ENCODE data around the gene FAM117A. TPM values are rescaled to one million over a fixed set of nuclear protein-coding genes. Genes with fewer than 3 reads are reported as not detected.
"Not testable (repeated sequence)": the region's sequence is repeated elsewhere in the genome, so short reads cannot be mapped to it uniquely, and the experiment has no call there.

The FAM117A gene
- total RNA-seq, 2 experiments from 2014 or later = 17.7 TPM

DNA sequence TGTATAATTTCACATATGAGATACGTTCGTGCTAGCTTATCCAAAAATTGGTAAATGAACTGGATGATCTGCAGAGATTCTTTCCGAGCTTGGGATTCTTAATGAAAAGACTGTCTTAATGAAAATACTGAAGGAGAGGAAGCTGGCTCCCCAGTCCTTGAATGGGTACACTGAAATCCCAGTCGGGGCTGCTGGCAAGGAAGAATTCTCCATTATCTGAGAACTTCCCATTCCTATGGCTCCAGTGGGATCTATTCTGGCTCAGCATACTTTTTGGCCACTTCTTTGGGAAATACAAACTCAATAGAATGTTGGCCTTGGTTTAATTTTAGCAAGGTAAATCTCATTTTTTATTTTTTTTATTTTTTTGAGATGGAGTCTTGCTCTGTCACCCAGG, 32.5 kb downstream of the FAM117A start:
- H3K27me3 Mint-ChIP-seq (ENCODE audit: low read depth) = no peaks in the 10 kb centered on the region
- intact Hi-C loops (cut with micrococcal nuclease) = no loop called here
- no peak overlapping the region for H3K4me3 Mint-ChIP-seq
- H3K9me3 Mint-ChIP-seq = no peaks in the 10 kb centered on the region
- CTCF ChIA-PET = interaction anchor here (1.9 kb wide), 1 partner anchor 16 kb away, joined by 6 read pairs; no protein-coding TSS in a partner anchor
- peaks cover 48% of the 10 kb centered on the region for H3K4me1 Mint-ChIP-seq (ENCODE audit: low read depth)
- H3K36me3 Mint-ChIP-seq (ENCODE audit: low read depth) = peaks cover 14% of the 10 kb centered on the region
- H3K27ac Mint-ChIP-seq = no peak overlapping the region
- DNase-seq = no peak

DNA sequence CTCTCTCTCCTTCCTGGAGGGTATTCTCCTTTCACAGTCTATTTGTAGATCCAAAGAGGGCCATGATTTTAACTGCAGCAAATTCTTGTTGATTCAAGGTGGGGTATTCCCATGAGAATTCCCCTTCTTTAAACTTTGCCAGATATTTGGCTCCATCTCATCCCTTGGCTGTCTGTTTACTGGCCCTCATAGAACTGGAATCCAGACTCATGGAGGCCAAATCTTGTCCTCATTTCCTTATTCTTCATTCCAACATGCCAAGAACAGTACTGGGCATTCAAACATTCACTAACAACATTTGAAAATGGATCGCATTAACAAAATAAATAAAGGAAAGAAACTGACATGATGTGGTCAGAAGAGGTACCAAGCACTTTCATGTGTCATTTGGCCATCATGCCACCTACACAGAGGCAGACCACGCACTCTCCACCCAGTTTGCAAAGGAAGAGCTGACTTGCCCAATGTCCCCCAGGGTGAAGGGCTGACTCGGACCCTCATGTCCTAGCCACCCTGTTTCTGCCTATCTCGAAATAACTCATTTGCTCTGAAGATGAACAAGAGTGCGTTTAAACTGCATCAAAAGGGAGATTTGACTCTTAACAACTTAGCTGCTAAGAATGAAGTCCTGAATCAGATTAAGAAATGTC, 33.0 kb downstream of the FAM117A start:
- intact Hi-C loops (cut with micrococcal nuclease) = no loop called here
- peaks cover 46% of the 10 kb centered on the region for H3K4me1 Mint-ChIP-seq (ENCODE audit: low read depth)
- H3K9me3 Mint-ChIP-seq = no peaks in the 10 kb centered on the region
- H3K27me3 Mint-ChIP-seq (ENCODE audit: low read depth) = no peaks in the 10 kb centered on the region
- CTCF ChIA-PET = interaction anchor here (0.6 to 1.9 kb wide), 2 partner anchors 9 to 15 kb away, joined by 3 to 6 read pairs; no protein-coding TSS in a partner anchor
- peaks cover 14% of the 10 kb centered on the region for H3K36me3 Mint-ChIP-seq (ENCODE audit: low read depth)
- no peak overlapping the region for H3K4me3 Mint-ChIP-seq
- no peak for DNase-seq
- peak overlapping the region; percentile 51 for H3K27ac Mint-ChIP-seq

DNA sequence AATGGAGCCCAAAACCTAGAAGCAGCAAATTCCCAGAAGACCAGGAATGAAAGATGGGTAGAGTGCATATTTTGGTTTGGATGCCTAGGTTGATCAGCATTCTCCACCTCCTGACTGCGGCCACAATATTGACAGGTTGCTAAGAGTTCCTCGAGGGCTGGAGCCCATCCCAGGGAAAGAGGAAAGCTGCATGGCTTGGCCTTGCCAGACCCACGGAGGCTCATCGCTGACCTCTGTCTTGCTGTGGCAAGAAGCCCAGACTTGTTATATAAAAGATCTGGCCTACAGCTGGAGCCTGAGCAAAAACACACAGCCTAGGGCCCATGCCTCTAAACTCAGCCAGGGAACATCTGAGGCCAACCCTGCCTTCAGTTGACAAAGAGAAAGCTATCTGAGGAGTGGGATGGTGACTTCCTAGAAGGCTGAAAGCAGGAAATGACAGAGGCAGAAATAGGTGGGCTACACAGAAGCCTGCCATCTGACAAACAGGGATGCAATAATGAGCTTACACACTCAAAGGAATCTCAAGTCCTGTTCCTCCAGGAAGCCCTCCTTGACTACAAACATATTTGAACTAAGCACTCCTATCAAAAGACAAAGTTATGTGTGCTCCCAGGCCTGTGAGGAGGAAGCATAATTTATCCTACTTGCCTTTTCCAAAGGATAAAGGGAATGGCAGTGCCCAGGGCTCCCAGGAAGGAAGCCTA, 33.7 kb downstream of the FAM117A start:
- intact Hi-C loops (cut with micrococcal nuclease) = no loop called here
- CTCF ChIA-PET = interaction anchor here (0.6 to 1.1 kb wide), 4 partner anchors 8 to 173 kb away, joined by 3 to 5 read pairs (median 3); no protein-coding TSS in a partner anchor
- Mint-ChIP-seq H3K27ac (no peak overlapping the region), H3K36me3 (ENCODE audit: low read depth) (peaks cover 19% of the 10 kb centered on the region), H3K4me1 (ENCODE audit: low read depth) (peaks cover 51% of the 10 kb centered on the region), H3K27me3 (ENCODE audit: low read depth) (no peaks in the 10 kb centered on the region), H3K4me3 (no peak overlapping the region), H3K9me3 (peaks cover 3% of the 10 kb centered on the region)
- no peak for DNase-seq

- H3K4me1 Mint-ChIP-seq (ENCODE audit: low read depth) = peaks cover 54% of the 10 kb centered on the region
- peaks cover 17% of the 10 kb centered on the region for H3K36me3 Mint-ChIP-seq (ENCODE audit: low read depth)
- intact Hi-C loops (cut with micrococcal nuclease) = no loop called here
- CTCF ChIA-PET = interaction anchor here (1.0 to 1.3 kb wide), 3 partner anchors 159 to 172 kb away, joined by 3 read pairs; no protein-coding TSS in a partner anchor
- peak overlapping the region; percentile 27 for H3K27ac Mint-ChIP-seq
- DNase-seq = no peak
- H3K9me3 Mint-ChIP-seq = peaks cover 3% of the 10 kb centered on the region
- no peak overlapping the region for H3K4me3 Mint-ChIP-seq
- no peaks in the 10 kb centered on the region for H3K27me3 Mint-ChIP-seq (ENCODE audit: low read depth)
These were observed 34.9 kb downstream of the FAM117A start for GRCh38 chr17:49729069-49729468.

GRCh38 chr17:49728425-49728824, 35.5 kb downstream of the FAM117A start:
- no peaks in the 10 kb centered on the region for H3K27me3 Mint-ChIP-seq (ENCODE audit: low read depth)
- CTCF ChIA-PET = interaction anchor here (1.3 kb wide), 1 partner anchor 158 kb away, joined by 3 read pairs; no protein-coding TSS in a partner anchor
- H3K9me3 Mint-ChIP-seq = peaks cover 3% of the 10 kb centered on the region
- intact Hi-C loops (cut with micrococcal nuclease) = no loop called here
- peaks cover 17% of the 10 kb centered on the region for H3K36me3 Mint-ChIP-seq (ENCODE audit: low read depth)
- DNase-seq = no peak
- peak overlapping the region; percentile 27 for H3K27ac Mint-ChIP-seq
- no peak overlapping the region for H3K4me3 Mint-ChIP-seq
- H3K4me1 Mint-ChIP-seq (ENCODE audit: low read depth) = peaks cover 57% of the 10 kb centered on the region

- no peak overlapping the region for H3K4me3 Mint-ChIP-seq
- H3K27ac Mint-ChIP-seq = no peak overlapping the region
- CTCF ChIA-PET = interaction anchor here (0.6 to 1.9 kb wide), 4 partner anchors 12 to 239 kb away, joined by 3 to 4 read pairs (median 3); no protein-coding TSS in a partner anchor
- peaks cover 3% of the 10 kb centered on the region for H3K9me3 Mint-ChIP-seq
- no peaks in the 10 kb centered on the region for H3K27me3 Mint-ChIP-seq (ENCODE audit: low read depth)
- no peak for DNase-seq
- H3K4me1 Mint-ChIP-seq (ENCODE audit: low read depth) = peaks cover 53% of the 10 kb centered on the region
- H3K36me3 Mint-ChIP-seq (ENCODE audit: low read depth) = peaks cover 17% of the 10 kb centered on the region
- intact Hi-C loops (cut with micrococcal nuclease) = no loop called here
These were observed 36.6 kb downstream of the FAM117A start for GRCh38 chr17:49727380-49727779.

DNA sequence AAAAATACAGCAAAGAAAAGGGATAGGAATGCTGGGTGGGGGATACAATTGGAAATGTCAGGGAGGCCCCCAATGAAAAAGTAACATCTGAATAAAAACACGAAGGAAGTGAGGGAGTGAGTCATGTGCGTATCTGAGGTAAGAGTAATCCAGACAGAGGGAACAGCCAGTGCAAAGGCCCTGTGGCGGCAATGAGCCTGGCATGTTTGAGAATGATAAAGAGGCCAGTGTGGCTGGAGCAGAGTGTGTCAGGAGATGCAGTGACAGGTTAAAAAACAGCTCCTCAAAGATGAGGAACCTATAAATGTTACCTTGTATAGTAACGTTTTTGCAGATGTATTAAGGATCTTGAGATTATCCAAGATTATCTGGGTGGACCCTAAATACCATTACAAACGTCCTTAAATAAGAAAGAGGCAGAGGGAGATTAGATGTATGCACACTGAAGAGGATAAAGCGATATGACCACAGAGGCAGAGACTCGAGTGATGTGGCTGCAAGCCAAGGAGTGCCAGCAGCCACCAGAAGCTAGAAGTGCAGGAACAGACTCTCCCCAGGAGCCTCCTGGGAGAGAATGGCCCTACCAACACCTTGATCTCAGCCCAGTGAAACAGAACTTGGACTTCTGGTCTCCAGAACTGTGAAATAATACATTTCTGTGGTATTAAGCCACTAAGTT, 38.3 kb downstream of the FAM117A start:
- intact Hi-C loops (cut with micrococcal nuclease) = no loop called here
- CTCF ChIA-PET = no interaction called here
- H3K27ac Mint-ChIP-seq = no peak overlapping the region

DNA sequence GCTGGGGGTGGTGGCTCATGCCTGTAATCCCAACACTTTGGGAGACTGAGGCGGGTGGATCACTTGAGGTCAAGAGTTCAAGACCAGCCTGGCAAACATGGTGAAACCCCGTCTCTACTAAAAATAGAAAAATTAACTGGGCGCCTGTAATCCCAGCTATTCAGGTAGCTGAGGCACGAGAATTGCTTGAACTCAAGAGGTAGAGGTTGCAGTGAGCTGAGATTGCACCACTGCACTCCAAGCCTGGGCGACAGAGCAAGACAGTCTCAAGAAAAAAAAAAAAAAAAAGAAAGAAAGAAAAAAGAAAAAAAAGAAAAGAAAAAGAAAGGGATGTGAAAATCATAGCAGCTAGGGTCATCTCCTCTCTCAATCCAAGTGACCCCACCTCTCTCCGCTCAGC, 39.4 kb downstream of the FAM117A start:
- H3K9me3 Mint-ChIP-seq; DNase-seq; H3K27me3 Mint-ChIP-seq (ENCODE audit: low read depth); CTCF ChIA-PET; intact Hi-C loops (cut with micrococcal nuclease); H3K4me3 Mint-ChIP-seq; H3K27ac Mint-ChIP-seq: not testable (repeated sequence)
- H3K36me3 Mint-ChIP-seq (ENCODE audit: low read depth) = peaks cover 12% of the 10 kb centered on the region
- peaks cover 35% of the 10 kb centered on the region for H3K4me1 Mint-ChIP-seq (ENCODE audit: low read depth)

More for the DNA sequence above, 38.3 kb downstream of the FAM117A start:
- H3K36me3 Mint-ChIP-seq (ENCODE audit: low read depth) = peaks cover 12% of the 10 kb centered on the region
- H3K27me3 Mint-ChIP-seq (ENCODE audit: low read depth) = no peaks in the 10 kb centered on the region
- peaks cover 42% of the 10 kb centered on the region for H3K4me1 Mint-ChIP-seq (ENCODE audit: low read depth)
- H3K4me3 Mint-ChIP-seq = no peak overlapping the region
- no peak for DNase-seq
- H3K9me3 Mint-ChIP-seq = peaks cover 3% of the 10 kb centered on the region

GRCh38 chr17:49723423-49723822, 40.5 kb downstream of the FAM117A start:
- peak overlapping the region; percentile 11 for H3K27ac Mint-ChIP-seq
- peaks cover 27% of the 10 kb centered on the region for H3K4me1 Mint-ChIP-seq (ENCODE audit: low read depth)
- H3K9me3 Mint-ChIP-seq = peaks cover 3% of the 10 kb centered on the region
- DNase-seq = no peak
- intact Hi-C loops (cut with micrococcal nuclease) = no loop called here
- CTCF ChIA-PET = interaction anchor here (0.7 kb wide), 1 partner anchor 273 kb away, joined by 3 read pairs; no protein-coding TSS in a partner anchor
- H3K4me3 Mint-ChIP-seq = no peak overlapping the region
- peaks cover 10% of the 10 kb centered on the region for H3K36me3 Mint-ChIP-seq (ENCODE audit: low read depth)
- no peaks in the 10 kb centered on the region for H3K27me3 Mint-ChIP-seq (ENCODE audit: low read depth)

- peaks cover 19% of the 10 kb centered on the region for H3K36me3 Mint-ChIP-seq (ENCODE audit: low read depth)
These were observed 41.9 kb downstream of the FAM117A start for GRCh38 chr17:49722066-49722465.

DNA sequence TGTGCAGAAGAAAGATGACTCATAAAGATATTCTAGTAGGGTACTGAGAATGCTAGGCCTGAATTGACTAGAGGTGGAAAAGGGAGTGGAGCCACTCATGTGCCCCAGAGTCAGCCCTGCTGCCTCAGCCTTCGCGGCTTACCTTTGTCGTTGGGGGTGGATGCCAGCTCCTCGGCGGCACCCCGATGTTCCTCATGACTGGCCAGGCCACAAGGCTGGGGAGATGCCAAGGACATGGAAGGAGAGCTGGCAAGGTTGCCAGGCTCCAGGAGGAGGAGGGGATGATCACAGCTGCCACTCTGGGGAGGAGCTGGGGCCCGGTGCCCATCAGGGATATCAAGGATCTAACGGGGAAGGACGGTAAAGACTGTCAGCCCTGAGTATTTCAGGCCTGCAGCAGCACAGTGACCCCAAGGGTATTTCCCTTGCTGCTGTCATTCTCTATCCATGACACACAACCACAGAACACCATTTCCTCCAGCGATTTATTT, 46.5 kb downstream of the FAM117A start:
- intact Hi-C loops (cut with micrococcal nuclease) = loop anchor here (1.0 kb wide), 1 partner anchor 22 kb away; no protein-coding TSS in a partner anchor
- H3K27ac Mint-ChIP-seq = peak overlapping the region; percentile 75
- no peaks in the 10 kb centered on the region for H3K9me3 Mint-ChIP-seq
- DNase-seq = peak; percentile 55
- H3K27me3 Mint-ChIP-seq (ENCODE audit: low read depth) = no peaks in the 10 kb centered on the region
- no peak overlapping the region for H3K4me3 Mint-ChIP-seq
- CTCF ChIA-PET = interaction anchor here (0.8 to 1.2 kb wide), 2 partner anchors 9 to 12 kb away, joined by 3 to 5 read pairs; no protein-coding TSS in a partner anchor
- peaks cover 37% of the 10 kb centered on the region for H3K4me1 Mint-ChIP-seq (ENCODE audit: low read depth)
- H3K36me3 Mint-ChIP-seq (ENCODE audit: low read depth) = peaks cover 22% of the 10 kb centered on the region

More at GRCh38 chr17:49722066-49722465, 41.9 kb downstream of the FAM117A start:
- H3K27ac Mint-ChIP-seq = no peak overlapping the region
- H3K4me3 Mint-ChIP-seq = no peak overlapping the region
- CTCF ChIA-PET = interaction anchor here (0.6 to 1.5 kb wide), 3 partner anchors 8 to 27 kb away, joined by 3 to 5 read pairs (median 3); no protein-coding TSS in a partner anchor
- peaks cover 3% of the 10 kb centered on the region for H3K9me3 Mint-ChIP-seq
- intact Hi-C loops (cut with micrococcal nuclease) = no loop called here
- DNase-seq = no peak
- H3K4me1 Mint-ChIP-seq (ENCODE audit: low read depth) = peaks cover 29% of the 10 kb centered on the region
- H3K27me3 Mint-ChIP-seq (ENCODE audit: low read depth) = no peaks in the 10 kb centered on the region
